Nephron (organoid): ENCODE results near the gene UHMK1.

Experiments used
- H3K27ac Mint-ChIP-seq, 3 experiments: 2 replicates each; pipeline ENCODE4 v1.8.0; 2020; ENCODE audit warnings: mixed read lengths in 3 of 3, mild to moderate bottlenecking in 2 of 3, moderate library complexity in 1 of 3
- H3K27me3 Mint-ChIP-seq: 2 replicates; pipeline ENCODE4 v1.8.0; 2021; ENCODE audit warnings: low read depth, mild to moderate bottlenecking, moderate library complexity, mixed read lengths
- H3K36me3 Mint-ChIP-seq: 2 replicates; pipeline ENCODE4 v1.8.0; 2020; ENCODE audit warnings: low read depth, mixed read lengths
- H3K4me1 Mint-ChIP-seq: 2 replicates; pipeline ENCODE4 v1.8.0; 2020; ENCODE audit warnings: mixed read lengths
- H3K4me3 Mint-ChIP-seq, 3 experiments: 2 replicates each; pipeline ENCODE4 v1.8.0; 2020; ENCODE audit warnings: mild to moderate bottlenecking in 3 of 3, mixed read lengths in 3 of 3, moderate library complexity in 2 of 3
- H3K9me3 Mint-ChIP-seq: 2 replicates; pipeline ENCODE4 v1.8.0; 2020; ENCODE audit warnings: mixed read lengths
- TF ChIP-seq, protein P1 (sequence below), 3 experiments: fragments of 200-600 bp; sonication (generic); IDR thresholded peaks; one replicate each; pipeline ENCODE4 v1.5.0; 2021; ENCODE audit warnings: antibody characterized with exemption in 3 of 3; ENCODE audit not compliant: unreplicated experiment in 3 of 3

UHMK1 gene

GRCh38 chr1:162466797-162467196, 30.8 kb upstream of the UHMK1 start:
- TF ChIP-seq, protein P1, sequence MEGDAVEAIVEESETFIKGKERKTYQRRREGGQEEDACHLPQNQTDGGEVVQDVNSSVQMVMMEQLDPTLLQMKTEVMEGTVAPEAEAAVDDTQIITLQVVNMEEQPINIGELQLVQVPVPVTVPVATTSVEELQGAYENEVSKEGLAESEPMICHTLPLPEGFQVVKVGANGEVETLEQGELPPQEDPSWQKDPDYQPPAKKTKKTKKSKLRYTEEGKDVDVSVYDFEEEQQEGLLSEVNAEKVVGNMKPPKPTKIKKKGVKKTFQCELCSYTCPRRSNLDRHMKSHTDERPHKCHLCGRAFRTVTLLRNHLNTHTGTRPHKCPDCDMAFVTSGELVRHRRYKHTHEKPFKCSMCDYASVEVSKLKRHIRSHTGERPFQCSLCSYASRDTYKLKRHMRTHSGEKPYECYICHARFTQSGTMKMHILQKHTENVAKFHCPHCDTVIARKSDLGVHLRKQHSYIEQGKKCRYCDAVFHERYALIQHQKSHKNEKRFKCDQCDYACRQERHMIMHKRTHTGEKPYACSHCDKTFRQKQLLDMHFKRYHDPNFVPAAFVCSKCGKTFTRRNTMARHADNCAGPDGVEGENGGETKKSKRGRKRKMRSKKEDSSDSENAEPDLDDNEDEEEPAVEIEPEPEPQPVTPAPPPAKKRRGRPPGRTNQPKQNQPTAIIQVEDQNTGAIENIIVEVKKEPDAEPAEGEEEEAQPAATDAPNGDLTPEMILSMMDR (IDR thresholded peaks at IDR 0.05; ENCODE audit: unreplicated experiment in 3 of 3): no peak
- Mint-ChIP-seq H3K9me3 (peaks cover 14% of the 10 kb centered on the region), H3K27me3 (peaks cover 5% of the 10 kb centered on the region), H3K36me3 (peaks cover 4% of the 10 kb centered on the region), H3K4me1 (no peaks in the 10 kb centered on the region), H3K4me3 (no peak overlapping the region), H3K27ac (no peak overlapping the region)

DNA sequence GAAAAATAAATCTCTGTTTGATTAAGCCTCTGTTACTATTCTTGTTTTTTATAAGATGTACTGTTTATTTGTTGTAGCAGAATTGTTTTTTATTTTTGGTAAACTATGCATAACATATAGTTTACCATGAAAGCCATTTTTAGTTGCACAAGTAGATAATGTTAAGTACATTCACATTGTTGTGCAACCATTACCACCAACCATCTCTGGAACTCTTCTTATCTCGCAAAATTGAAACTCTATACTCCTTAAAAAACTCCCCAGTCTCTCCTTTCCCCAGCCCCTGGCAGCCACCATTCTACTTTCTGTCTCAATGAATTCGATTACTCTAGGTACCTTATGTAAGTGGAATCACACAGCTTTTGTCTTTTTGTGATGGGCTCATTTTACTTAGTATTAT, 27.4 kb upstream of the UHMK1 start:
- no peak overlapping the region for H3K27ac Mint-ChIP-seq
- H3K4me3 Mint-ChIP-seq: no peak overlapping the region
- H3K4me1 Mint-ChIP-seq: no peaks in the 10 kb centered on the region
- TF ChIP-seq, protein P1 (IDR thresholded peaks at IDR 0.05; ENCODE audit: unreplicated experiment in 3 of 3): no peak
- H3K9me3 Mint-ChIP-seq: peaks cover 8% of the 10 kb centered on the region
- H3K27me3 Mint-ChIP-seq: peaks cover 8% of the 10 kb centered on the region
- peaks cover 4% of the 10 kb centered on the region for H3K36me3 Mint-ChIP-seq

DNA sequence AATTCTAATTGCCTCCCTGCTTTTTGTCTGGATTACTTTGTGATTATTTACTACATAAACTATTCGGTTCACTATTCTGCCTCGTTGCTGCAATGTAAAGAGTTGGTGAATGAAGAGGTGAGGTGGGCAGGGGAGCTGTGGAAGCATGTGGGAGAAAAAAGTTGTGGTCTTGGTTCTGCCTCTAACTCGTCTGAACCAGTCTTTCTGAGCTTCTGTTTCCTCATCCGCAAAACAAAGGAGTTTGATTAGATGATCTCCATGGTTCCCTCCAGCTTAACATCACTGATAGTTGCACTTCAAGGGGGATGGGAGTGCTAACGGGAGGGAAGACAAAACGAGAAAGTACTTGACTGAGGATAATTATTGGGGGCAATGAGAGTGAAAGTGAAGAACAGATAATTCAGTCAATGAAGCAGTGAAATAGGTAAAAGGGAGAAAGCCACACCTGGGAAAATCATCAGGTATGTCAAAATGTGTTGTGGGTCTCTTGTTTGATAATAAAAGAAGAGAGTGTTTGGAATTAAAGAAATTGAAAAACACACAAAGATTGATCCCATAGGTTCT, 26.2 kb upstream of the UHMK1 start:
- TF ChIP-seq, protein P1 (IDR thresholded peaks at IDR 0.05; ENCODE audit: unreplicated experiment in 3 of 3): no peak
- Mint-ChIP-seq H3K4me1 (no peaks in the 10 kb centered on the region), H3K27me3 (peaks cover 8% of the 10 kb centered on the region), H3K4me3 (no peak overlapping the region), H3K9me3 (peaks cover 13% of the 10 kb centered on the region), H3K36me3 (peaks cover 4% of the 10 kb centered on the region), H3K27ac (no peak overlapping the region)

DNA sequence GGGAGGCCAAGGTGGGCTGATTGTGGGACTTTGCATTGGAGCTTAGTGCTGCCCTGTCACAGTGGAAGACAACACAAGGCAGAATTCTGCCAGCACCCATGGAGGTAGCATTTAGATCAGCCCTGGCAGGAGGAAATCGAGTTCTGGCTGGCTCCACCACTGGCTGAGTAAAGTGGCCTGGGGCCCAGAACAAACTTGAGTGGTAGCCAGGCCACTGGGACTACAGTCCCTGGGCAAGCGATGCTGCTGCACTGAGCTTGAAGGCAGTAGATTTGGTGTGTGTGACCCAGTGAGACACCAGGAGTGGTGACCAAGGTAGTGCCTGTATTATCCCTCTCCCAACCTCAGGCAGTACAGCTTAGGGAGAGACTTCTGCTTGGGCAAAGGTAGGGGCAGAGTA, 22.5 kb upstream of the UHMK1 start:
- H3K36me3 Mint-ChIP-seq: no peaks in the 10 kb centered on the region
- peaks cover 22% of the 10 kb centered on the region for H3K9me3 Mint-ChIP-seq
- H3K4me3 Mint-ChIP-seq: no peak overlapping the region
- H3K4me1 Mint-ChIP-seq: no peaks in the 10 kb centered on the region
- TF ChIP-seq, protein P1 (IDR thresholded peaks at IDR 0.05; ENCODE audit: unreplicated experiment in 3 of 3): no peak
- peaks cover 8% of the 10 kb centered on the region for H3K27me3 Mint-ChIP-seq
- H3K27ac Mint-ChIP-seq: no peak overlapping the region

DNA sequence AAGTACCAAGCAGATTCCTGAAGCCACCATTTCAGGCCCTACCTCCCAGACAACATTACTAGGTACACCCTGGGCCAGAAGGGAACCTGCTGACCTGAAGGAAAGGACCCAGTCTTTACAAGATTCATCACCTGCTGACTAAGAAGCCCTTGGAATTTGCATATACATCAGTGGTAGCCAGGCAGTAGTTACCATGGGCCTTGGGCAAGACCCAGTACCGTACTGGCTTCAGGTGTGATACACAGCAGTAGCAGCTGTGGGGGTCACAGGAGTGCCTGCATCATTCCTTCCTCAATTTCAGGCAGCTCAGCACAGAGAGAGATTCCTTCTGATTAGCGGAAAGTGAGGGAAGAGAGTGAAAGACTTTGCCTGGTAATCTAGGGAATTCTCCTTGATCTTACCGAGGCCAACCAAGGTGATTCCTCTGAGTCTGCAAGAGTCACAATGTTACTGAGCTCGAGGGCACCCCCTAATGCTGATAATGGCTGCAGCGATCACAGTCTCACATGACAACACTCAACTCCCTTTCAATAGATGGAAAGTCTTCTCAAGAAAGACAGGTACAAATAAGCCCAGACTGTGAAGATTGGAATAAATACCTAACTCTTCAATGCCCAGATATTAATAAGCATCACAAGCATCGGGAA, 22.0 kb upstream of the UHMK1 start:
- Mint-ChIP-seq H3K4me3 (no peak overlapping the region), H3K4me1 (no peaks in the 10 kb centered on the region), H3K27me3 (peaks cover 4% of the 10 kb centered on the region), H3K9me3 (peaks cover 22% of the 10 kb centered on the region), H3K36me3 (no peaks in the 10 kb centered on the region), H3K27ac (no peak overlapping the region)
- TF ChIP-seq, protein P1 (IDR thresholded peaks at IDR 0.05; ENCODE audit: unreplicated experiment in 3 of 3): no peak

GRCh38 chr1:162476620-162477019, 21.0 kb upstream of the UHMK1 start:
- TF ChIP-seq, protein P1 (IDR thresholded peaks at IDR 0.05; ENCODE audit: unreplicated experiment in 3 of 3): no peak
- Mint-ChIP-seq H3K36me3 (no peaks in the 10 kb centered on the region), H3K4me1 (no peaks in the 10 kb centered on the region)

More at GRCh38 chr1:162476620-162477019, 21.0 kb upstream of the UHMK1 start:
- peaks cover 4% of the 10 kb centered on the region for H3K27me3 Mint-ChIP-seq
- H3K4me3 Mint-ChIP-seq: no peak overlapping the region
- H3K27ac Mint-ChIP-seq: no peak overlapping the region
- peaks cover 26% of the 10 kb centered on the region for H3K9me3 Mint-ChIP-seq
